Adrenal gland (tissue), 12 donors: ENCODE measurements around the gene SHE. TPM values are rescaled to one million over a fixed set of nuclear protein-coding genes. Genes with fewer than 3 reads are reported as not detected.

Experiments
- DNase-seq, 7 donors: peaks; one replicate each; pipeline ENCODE4 v3.0.0-alpha.2; 2019 to 2020
- H3K27ac ChIP-seq, 5 donors: fragments of 200-600 bp; sonication (generic) in 4 of 5; 1 replicate in 3 of 5; 2 replicates in 2 of 5; pipeline versions ENCODE4 v1.5.1 to v1.8.0; 2016 to 2020; ENCODE audit warnings: mild to moderate bottlenecking in 1 of 5
- H3K27me3 ChIP-seq: fragments of 200-600 bp; 2 replicates; pipeline ENCODE4 v1.8.0; 2021
- H3K36me3 ChIP-seq, 2 donors: fragments of 200-600 bp; replicated peaks in 1 of 2; 1 replicate in 1 of 2; 2 replicates in 1 of 2; pipeline versions ENCODE4 v1.5.1 to v1.8.0; 2018 to 2022
- H3K4me1 ChIP-seq, 2 donors: fragments of 200-600 bp; replicated peaks in 1 of 2; 1 replicate in 1 of 2; 2 replicates in 1 of 2; pipeline versions ENCODE4 v1.5.1 to v1.8.0; 2018 to 2021
- H3K4me3 ChIP-seq, 4 donors: fragments of 200-600 bp; sonication (generic) in 3 of 4; one replicate each; pipeline ENCODE4 v1.5.1; 2016 to 2018
- H3K9me3 ChIP-seq, 3 donors: fragments of 200-600 bp; sonication (generic) in 1 of 3; replicated peaks in 1 of 3; 1 replicate in 2 of 3; 2 replicates in 1 of 3; pipeline versions ENCODE4 v1.5.1 to v1.8.0; 2016 to 2021
- POLR2A ChIP-seq, 2 donors: fragments of 450-650 bp; IDR thresholded peaks; one replicate each; pipeline ENCODE4 v1.6.1; 2017; ENCODE audit warnings: antibody characterized with exemption in 2 of 2, mild to moderate bottlenecking in 2 of 2, moderate library complexity in 1 of 2
- WGBS, 4 donors: extraction: QIAGEN DNeasy Blood & Tissue Kit in 2 of 4; methylation state at CpG; one replicate each; pipeline versions ENCODE4 v1.1.5 to v1.1.7; 2013 to 2017; 5-methylcytosine and 5-hydroxymethylcytosine counted together
- intact Hi-C, 2 donors: fragments of 100-400 bp; cut with DNase I; formaldehyde crosslinking; loops; one replicate each; pipeline versions ENCODE4 v1.14.1 to v1.15.0; 2022 to 2023
- polyA plus RNA-seq, 3 donors: library from polyadenylated mRNA; stranded (reverse); fragments of 200-250 nt in 2 of 3; fragments of 350-450 nt in 1 of 3; fragmentation: Illumina TruSeq in 1 of 3; extraction: RNeasy Lipid Tissue Mini Kit (QIAGEN cat#74804) in 1 of 3; gene quantifications; one replicate each; pipeline ENCODE4 v1.2.3, GENCODE V29; 2013 to 2014
- total RNA-seq, 9 donors: library from RNA; depleted of rRNA in 4 of 9; stranded (reverse); fragments of >200 nt in 4 of 9; fragments of 120-200 nt in 1 of 9; fragmentation: NEBNext Ultra II Directional in 1 of 9; extraction: Animal tissue kit (Norgen Biotek cat#: 25700) in 1 of 9; gene quantifications; one replicate each; pipeline versions ENCODE4 v1.1.0 to v1.2.4, GENCODE V29; 2013 to 2023
- TF ChIP-seq, protein P1 (sequence below), 6 experiments: fragments of 450-650 bp in 4 of 6; fragments of 200-600 bp in 2 of 6; sonication (generic) in 1 of 6; IDR thresholded peaks; 1 replicate in 5 of 6; 2 replicates in 1 of 6; pipeline versions ENCODE4 v1.5.1 to v1.8.0; 2016 to 2021; ENCODE audit warnings: antibody characterized with exemption in 6 of 6, mild to moderate bottlenecking in 2 of 6, moderate library complexity in 1 of 6
- donor health status: healthy with polysubstance abuse.
- donor health status: Bipolar disorder and iron deficiency.
- donor health status: DM: yes; HTN: yes; CAD: no.
- donor health status: DM: no; HTN: no; CAD: no.
- donor health status: DM: no; HTN: no; CAD: no.
- donor health status: DM: yes; HTN: yes; CAD: no.

The SHE gene
- total and polyA plus RNA-seq, 12 donors, result 6.4 to 30.7 (median 17.1) TPM

DNA sequence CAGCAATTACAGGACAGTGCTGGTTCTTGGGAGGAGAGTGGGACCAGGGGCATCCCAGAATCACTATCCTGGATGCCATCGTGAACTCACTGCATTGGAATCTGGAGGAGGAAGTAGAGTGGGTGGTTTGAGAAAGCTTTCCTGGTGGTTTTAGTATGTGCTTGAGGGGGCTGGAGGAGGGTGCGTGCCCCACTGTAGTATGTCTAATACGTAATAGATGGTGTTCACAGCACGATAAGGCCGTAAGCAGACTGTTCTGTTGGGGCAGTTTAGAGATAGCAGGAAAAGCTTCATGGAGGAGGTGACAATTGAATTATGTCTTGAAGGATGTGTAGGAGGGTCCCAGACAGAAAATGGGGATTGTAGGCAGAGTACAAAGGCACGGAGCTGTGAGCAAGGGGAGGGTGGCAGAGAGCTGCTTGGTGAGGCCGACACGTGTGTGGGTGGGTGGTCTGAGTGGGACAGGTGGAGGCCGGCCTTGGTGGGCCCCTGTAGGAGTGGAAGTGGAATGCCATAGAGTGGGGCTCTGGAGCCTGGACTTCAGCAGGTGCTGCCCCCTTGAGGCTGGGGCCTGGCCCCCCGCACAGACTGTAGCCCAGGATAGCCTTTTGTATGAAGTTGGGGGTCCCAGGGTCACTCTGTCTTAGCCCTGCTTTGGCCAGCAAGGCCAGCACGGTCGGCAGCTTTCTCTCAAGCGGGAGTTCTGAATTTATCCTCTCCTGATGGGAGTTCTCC is 60.0 kb downstream of the SHE start:
- H3K36me3 ChIP-seq, result peaks cover 0 to 7% of the 10 kb centered on the region in 2 donors
- TF ChIP-seq POLR2A (IDR thresholded peaks at IDR 0.05), result no peak
- TF ChIP-seq, protein P1, sequence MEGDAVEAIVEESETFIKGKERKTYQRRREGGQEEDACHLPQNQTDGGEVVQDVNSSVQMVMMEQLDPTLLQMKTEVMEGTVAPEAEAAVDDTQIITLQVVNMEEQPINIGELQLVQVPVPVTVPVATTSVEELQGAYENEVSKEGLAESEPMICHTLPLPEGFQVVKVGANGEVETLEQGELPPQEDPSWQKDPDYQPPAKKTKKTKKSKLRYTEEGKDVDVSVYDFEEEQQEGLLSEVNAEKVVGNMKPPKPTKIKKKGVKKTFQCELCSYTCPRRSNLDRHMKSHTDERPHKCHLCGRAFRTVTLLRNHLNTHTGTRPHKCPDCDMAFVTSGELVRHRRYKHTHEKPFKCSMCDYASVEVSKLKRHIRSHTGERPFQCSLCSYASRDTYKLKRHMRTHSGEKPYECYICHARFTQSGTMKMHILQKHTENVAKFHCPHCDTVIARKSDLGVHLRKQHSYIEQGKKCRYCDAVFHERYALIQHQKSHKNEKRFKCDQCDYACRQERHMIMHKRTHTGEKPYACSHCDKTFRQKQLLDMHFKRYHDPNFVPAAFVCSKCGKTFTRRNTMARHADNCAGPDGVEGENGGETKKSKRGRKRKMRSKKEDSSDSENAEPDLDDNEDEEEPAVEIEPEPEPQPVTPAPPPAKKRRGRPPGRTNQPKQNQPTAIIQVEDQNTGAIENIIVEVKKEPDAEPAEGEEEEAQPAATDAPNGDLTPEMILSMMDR (IDR thresholded peaks at IDR 0.05), result peak in 5 of 6 experiments; percentile 12 to 28 (median 20)
- H3K4me1 ChIP-seq, result peaks cover 0 to 11% of the 10 kb centered on the region in 2 donors
- intact Hi-C loops, result no loop called here
- no peak overlapping the region for H3K4me3 ChIP-seq
- no peaks in the 10 kb centered on the region for H3K9me3 ChIP-seq
- WGBS, 4 donors, result 82 to 92% (median 84%) methylated on average over 13 of the region's 13 CpGs
- no peaks in the 10 kb centered on the region for H3K27me3 ChIP-seq
- no peak for DNase-seq
- H3K27ac ChIP-seq, result no peak overlapping the region

DNA sequence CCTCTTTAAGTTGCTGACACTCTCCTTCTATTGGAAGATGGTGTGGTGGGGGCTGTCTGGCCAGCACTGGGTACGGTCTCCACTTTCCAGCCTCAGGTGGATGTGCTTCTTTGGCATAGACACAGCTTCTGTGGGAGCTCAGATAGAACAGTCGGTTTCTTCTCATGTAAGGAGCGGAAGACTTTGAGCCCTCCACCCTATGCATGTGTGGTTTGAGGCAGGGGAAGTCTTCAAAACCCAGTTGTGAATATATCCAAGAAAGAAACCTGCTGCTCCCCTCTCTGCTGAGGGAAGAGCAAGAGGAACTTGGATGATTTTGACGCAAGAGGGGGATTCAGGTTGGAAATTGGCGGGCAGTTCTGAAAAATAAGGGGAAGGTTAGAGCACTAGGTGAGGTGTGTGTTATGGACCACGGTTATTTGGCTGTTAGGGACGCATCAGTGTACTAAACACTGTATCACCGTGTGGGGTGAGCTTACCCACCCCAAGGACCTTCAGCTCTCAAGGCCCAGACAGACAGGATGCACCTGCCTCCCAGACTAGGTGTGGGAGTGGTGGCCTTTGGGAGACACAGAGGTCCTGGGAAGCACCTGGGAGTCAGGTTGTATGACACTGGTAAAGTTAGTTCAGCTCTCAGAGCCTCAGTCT is 60.8 kb downstream of the SHE start:
- Histone ChIP-seq H3K9me3 (no peaks in the 10 kb centered on the region), H3K4me1 (peaks cover 0 to 11% of the 10 kb centered on the region in 2 donors), H3K27me3 (no peaks in the 10 kb centered on the region), H3K4me3 (no peak overlapping the region), H3K36me3 (peaks cover 0 to 8% of the 10 kb centered on the region in 2 donors), H3K27ac (no peak overlapping the region)
- 81 to 92% (median 86%) methylated on average over 8 of the region's 8 CpGs for WGBS, 4 donors
- TF ChIP-seq, protein P1 (IDR thresholded peaks at IDR 0.05), result no peak
- no peak for TF ChIP-seq POLR2A (IDR thresholded peaks at IDR 0.05)
- DNase-seq, result no peak
- intact Hi-C loops, result no loop called here

DNA sequence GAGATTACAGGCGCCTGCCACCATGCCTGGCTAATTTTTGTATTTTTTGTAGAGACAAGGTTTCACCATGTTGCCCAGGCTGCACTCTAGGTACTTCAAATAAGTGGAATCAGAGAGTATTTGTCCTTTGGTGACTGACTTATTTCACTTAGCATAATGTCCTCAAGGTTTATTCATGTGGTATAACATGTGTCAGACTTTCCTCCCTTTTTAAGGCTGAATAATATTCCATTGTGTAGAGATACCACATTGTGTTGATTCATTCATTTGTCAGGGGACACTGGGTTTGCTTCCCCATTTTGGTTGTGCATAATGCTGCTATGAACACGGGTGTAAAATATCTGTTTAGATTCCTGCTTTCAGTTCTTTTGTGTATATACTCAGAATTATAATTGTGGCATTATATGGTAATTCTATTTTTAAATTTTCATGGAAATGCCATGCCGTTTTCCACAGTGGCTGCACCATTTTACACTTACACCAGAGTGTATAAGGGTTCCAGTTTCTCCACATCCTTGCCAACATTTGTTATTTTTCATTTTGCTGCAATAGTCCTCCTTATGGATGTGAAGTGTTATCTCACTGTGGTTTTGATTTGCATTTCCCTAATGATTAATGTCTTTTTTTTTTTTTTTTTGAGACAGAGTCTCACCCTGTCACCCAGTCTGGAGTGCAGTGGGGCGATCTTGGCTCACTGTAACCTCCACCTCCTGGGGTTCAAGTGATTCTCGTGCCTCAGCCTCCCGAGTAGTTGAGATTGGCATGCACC is 62.0 kb downstream of the SHE start:
- intact Hi-C loops, result no loop called here
- H3K27me3 ChIP-seq, result no peaks in the 10 kb centered on the region
- no peak overlapping the region for H3K4me3 ChIP-seq
- DNase-seq, result no peak
- no peak overlapping the region for H3K27ac ChIP-seq
- peaks cover 0 to 11% of the 10 kb centered on the region in 2 donors for H3K4me1 ChIP-seq
- H3K9me3 ChIP-seq, result no peaks in the 10 kb centered on the region
- peaks cover 0 to 18% of the 10 kb centered on the region in 2 donors for H3K36me3 ChIP-seq
- 74 to 91% (median 89%) methylated on average over 6 of the region's 6 CpGs for WGBS, 4 donors
- TF ChIP-seq, protein P1 (IDR thresholded peaks at IDR 0.05), result no peak
- TF ChIP-seq POLR2A (IDR thresholded peaks at IDR 0.05), result no peak

DNA sequence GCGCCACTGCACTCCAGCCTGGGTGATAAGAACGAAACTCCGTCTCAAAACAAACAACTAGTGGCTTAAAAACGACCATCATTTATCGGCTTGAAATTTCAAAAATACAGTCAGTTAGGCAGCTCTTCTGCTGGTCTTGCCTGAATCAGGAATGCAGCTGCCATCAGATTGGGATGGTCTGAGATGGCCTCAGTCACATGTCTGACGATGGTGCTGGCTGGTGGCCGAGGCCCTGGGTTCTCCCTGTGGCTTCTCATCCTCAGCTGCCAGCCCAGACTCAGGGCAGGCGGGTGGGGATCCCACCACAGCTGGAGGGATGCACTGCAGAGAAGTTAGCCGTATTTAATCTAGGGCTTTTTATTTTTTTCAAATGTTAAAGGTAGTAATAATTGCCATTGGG is 65.8 kb downstream of the SHE start:
- Histone ChIP-seq H3K27ac (peak overlapping the region in 1 of 5 donors; percentile 1), H3K36me3 (peaks cover 0 to 13% of the 10 kb centered on the region in 2 donors)

More for the DNA sequence above, 65.8 kb downstream of the SHE start:
- H3K27me3 ChIP-seq, result no peaks in the 10 kb centered on the region
- intact Hi-C loops, result no loop called here
- no peak for DNase-seq
- no peaks in the 10 kb centered on the region for H3K9me3 ChIP-seq
- no peak overlapping the region for H3K4me3 ChIP-seq
- 85 to 91% (median 87%) methylated on average over 9 of the region's 9 CpGs for WGBS, 4 donors
- TF ChIP-seq POLR2A (IDR thresholded peaks at IDR 0.05), result no peak
- TF ChIP-seq, protein P1 (IDR thresholded peaks at IDR 0.05), result no peak
- H3K4me1 ChIP-seq, result peaks cover 0 to 20% of the 10 kb centered on the region in 2 donors
